Eye (tissue), 1 donor: Measurements from ENCODE around the gene HES4.
"Not testable (repeated sequence)": the region's sequence is repeated elsewhere in the genome, so short reads cannot be mapped to it uniquely, and the experiment has no call there.

ENCODE experiments used
- DNase-seq: peaks from one replicate; pipeline ENCODE4 v3.0.0-alpha.2; 2015

HES4 gene

GRCh38 chr1:997993-998744 is 1.7 kb downstream of the HES4 start:
- DNase-seq, result peak; percentile 81

- no peak for DNase-seq
These were observed 2.2 kb downstream of the HES4 start for GRCh38 chr1:997713-997992.

- DNase-seq, result peak; percentile 46
These were observed 2.8 kb downstream of the HES4 start for GRCh38 chr1:996851-997712.

GRCh38 chr1:995665-996633 is 3.9 kb downstream of the HES4 start:
- peak; percentile 28 for DNase-seq

GRCh38 chr1:994546-994945 is 5.4 kb downstream of the HES4 start:
- DNase-seq, result not testable (repeated sequence)

GRCh38 chr1:993379-993995 is 6.4 kb downstream of the HES4 start:
- no peak for DNase-seq

GRCh38 chr1:992362-992761 is 7.5 kb downstream of the HES4 start:
- no peak for DNase-seq

- DNase-seq, result no peak
These were observed 8.0 kb downstream of the HES4 start for GRCh38 chr1:991895-992294.

GRCh38 chr1:991275-991674 is 8.6 kb downstream of the HES4 start:
- DNase-seq, result not testable (repeated sequence)

GRCh38 chr1:988061-988460 is 11.8 kb downstream of the HES4 start:
- DNase-seq, result not testable (repeated sequence)

- DNase-seq, result no peak
These were observed 14.8 kb downstream of the HES4 start for GRCh38 chr1:985126-985525.

- DNase-seq, result no peak
These were observed 15.5 kb downstream of the HES4 start for GRCh38 chr1:984476-984814.

GRCh38 chr1:983798-984475 is 16.0 kb downstream of the HES4 start:
- peak; percentile 68 for DNase-seq

- no peak for DNase-seq
These were observed 17.0 kb downstream of the HES4 start for GRCh38 chr1:982765-983436.

GRCh38 chr1:981955-982558 is 17.8 kb downstream of the HES4 start, which contains the start of gene PERM1:
TSS of gene PERM1 (minus strand) at chr1:982093. CDS start at chr1:981029, 1,064 bp downstream.
- DNase-seq, result no peak

- no peak for DNase-seq
These were observed 18.4 kb downstream of the HES4 start for GRCh38 chr1:981491-981954.

GRCh38 chr1:980602-981395 is 19.1 kb downstream of the HES4 start:
- no peak for DNase-seq

GRCh38 chr1:980137-980571 is 19.7 kb downstream of the HES4 start:
- no peak for DNase-seq

GRCh38 chr1:979744-980072 is 20.2 kb downstream of the HES4 start:
- DNase-seq, result no peak
